Fibroblast of lung (primary cell): ENCODE results near the gene ANP32D. TPM values are rescaled to one million over a fixed set of nuclear protein-coding genes. Genes with fewer than 3 reads are reported as not detected.

ENCODE experiments used
- DNase-seq, 2 donors: peaks; one replicate each; pipeline versions ENCODE4 v3.0.0 to v3.0.0-alpha.2; 2010; ENCODE audit warnings: low read depth in 2 of 2
- H2AFZ ChIP-seq: 2 replicates; pipeline ENCODE4 v1.5.1; 2012; ENCODE audit warnings: low read length, control low read depth, inconsistent platforms
- H3K27ac ChIP-seq: 2 replicates; pipeline ENCODE4 v1.5.1; 2011; ENCODE audit warnings: low read length, control low read depth; ENCODE audit not compliant: insufficient read depth
- H3K27me3 ChIP-seq: 2 replicates; pipeline ENCODE4 v1.5.1; 2011; ENCODE audit warnings: mild to moderate bottlenecking, low read length; ENCODE audit not compliant: control insufficient read depth, insufficient read depth
- H3K36me3 ChIP-seq: 2 replicates; pipeline ENCODE4 v1.5.1; 2011; ENCODE audit warnings: low read length; ENCODE audit not compliant: control insufficient read depth, insufficient read depth
- H3K4me1 ChIP-seq: 2 replicates; pipeline ENCODE4 v1.5.1; 2011; ENCODE audit warnings: low read length; ENCODE audit not compliant: control insufficient read depth, insufficient read depth; ENCODE audit errors: extremely low read depth
- H3K4me2 ChIP-seq: 2 replicates; pipeline ENCODE4 v1.5.1; 2011; ENCODE audit warnings: low read length, control low read depth; ENCODE audit not compliant: insufficient read depth; ENCODE audit errors: extremely low read depth
- H3K4me3 ChIP-seq, 4 experiments: fragments of 200-600 bp in 1 of 4; sonication (generic) in 1 of 4; replicated peaks in 1 of 4; 2 replicates each; pipeline ENCODE4 v1.5.1; 2011 to 2016; ENCODE audit warnings: low read length in 4 of 4, low read depth in 3 of 4, mild to moderate bottlenecking in 3 of 4, control low read depth in 2 of 4, inconsistent platforms in 1 of 4, mixed read lengths in 1 of 4; ENCODE audit not compliant: insufficient read depth in 1 of 4; ENCODE audit errors: control extremely low read depth in 1 of 4
- H3K79me2 ChIP-seq: 2 replicates; pipeline ENCODE4 v1.5.1; 2012; ENCODE audit warnings: mild to moderate bottlenecking, low read length, inconsistent platforms; ENCODE audit not compliant: control insufficient read depth, insufficient read depth
- H3K9ac ChIP-seq: 2 replicates; pipeline ENCODE4 v1.5.1; 2011; ENCODE audit warnings: mild to moderate bottlenecking, low read length, control low read depth; ENCODE audit not compliant: insufficient read depth
- H3K9me3 ChIP-seq: 2 replicates; pipeline ENCODE4 v1.5.1; 2012; ENCODE audit warnings: low read depth, low read length; ENCODE audit not compliant: control insufficient read depth, insufficient read depth
- H4K20me1 ChIP-seq: 2 replicates; pipeline ENCODE4 v1.5.1; 2011; ENCODE audit warnings: low read length; ENCODE audit not compliant: control insufficient read depth, insufficient read depth; ENCODE audit errors: extremely low read depth
- CTCF ChIP-seq, 2 donors: IDR thresholded peaks in 1 of 2; conservative IDR thresholded peaks in 1 of 2; 1 replicate in 1 of 2; 2 replicates in 1 of 2; pipeline ENCODE4 v1.5.1; 2011 to 2012; ENCODE audit warnings: low read length in 2 of 2, control low read depth in 1 of 2, inconsistent platforms in 1 of 2, low read depth in 1 of 2, mild to moderate bottlenecking in 1 of 2
- EZH2 ChIP-seq: IDR thresholded peaks from 2 replicates; pipeline ENCODE4 v1.5.1; 2012; ENCODE audit warnings: low read length, control low read depth, mild to moderate bottlenecking; ENCODE audit errors: missing control alignments
- polyA plus RNA-seq, 2 donors: library from polyadenylated mRNA; depleted of rRNA in 1 of 2; stranded (reverse) in 1 of 2; unstranded in 1 of 2; fragments of >200 nt; gene quantifications; 2 replicates each; pipeline ENCODE4 v1.2.1, GENCODE V29; 2011 to 2012; ENCODE audit warnings: missing spikeins in 1 of 2
- total RNA-seq: library from RNA; depleted of rRNA; stranded (reverse); fragments of >200 nt; gene quantifications from 2 replicates; pipeline ENCODE4 v1.2.1, GENCODE V29; 2014

The ANP32D gene
- total and polyA plus RNA-seq, 2 donors (not counting 1 experiment from before 2014, with no cell fraction given): not detected

DNA sequence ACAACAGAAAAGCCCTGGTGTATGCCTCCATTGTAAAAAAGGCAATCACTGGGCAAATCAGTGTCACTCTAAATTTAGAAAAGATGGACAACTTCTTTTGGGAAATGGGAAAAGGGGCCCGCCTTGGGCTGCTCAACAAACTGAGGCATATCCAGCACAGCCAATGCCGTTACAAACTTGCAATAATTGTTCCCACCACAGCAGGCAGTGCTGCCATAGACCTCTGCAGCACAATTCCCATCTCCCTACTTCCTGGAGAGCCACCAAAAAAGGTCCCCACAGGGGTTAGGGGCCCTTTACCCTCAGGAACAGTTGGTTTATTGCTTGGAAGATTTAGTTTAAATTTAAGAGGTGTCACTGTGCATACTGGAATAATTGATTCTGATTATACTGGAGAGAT lies 36.6 kb downstream of the ANP32D start:
- no peak overlapping the region for H2AFZ ChIP-seq
- no peak overlapping the region for H3K9ac ChIP-seq
- H3K4me3 ChIP-seq: no peak overlapping the region
- H3K9me3 ChIP-seq: no peaks in the 10 kb centered on the region
- no peaks in the 10 kb centered on the region for H3K27me3 ChIP-seq
- no peaks in the 10 kb centered on the region for H3K36me3 ChIP-seq
- H4K20me1 ChIP-seq: no peaks in the 10 kb centered on the region
- TF ChIP-seq EZH2: no peak
- no peak for TF ChIP-seq CTCF (conservative IDR thresholded peaks at IDR 0.05 in 1 of 2, IDR thresholded peaks at IDR 0.05 in 1 of 2; ENCODE audit: low read depth in 1 of 2, low read length in 2 of 2)
- no peaks in the 10 kb centered on the region for H3K4me1 ChIP-seq
- no peak overlapping the region for H3K4me2 ChIP-seq
- H3K27ac ChIP-seq: no peak overlapping the region
- no peak for DNase-seq
- no peaks in the 10 kb centered on the region for H3K79me2 ChIP-seq

DNA sequence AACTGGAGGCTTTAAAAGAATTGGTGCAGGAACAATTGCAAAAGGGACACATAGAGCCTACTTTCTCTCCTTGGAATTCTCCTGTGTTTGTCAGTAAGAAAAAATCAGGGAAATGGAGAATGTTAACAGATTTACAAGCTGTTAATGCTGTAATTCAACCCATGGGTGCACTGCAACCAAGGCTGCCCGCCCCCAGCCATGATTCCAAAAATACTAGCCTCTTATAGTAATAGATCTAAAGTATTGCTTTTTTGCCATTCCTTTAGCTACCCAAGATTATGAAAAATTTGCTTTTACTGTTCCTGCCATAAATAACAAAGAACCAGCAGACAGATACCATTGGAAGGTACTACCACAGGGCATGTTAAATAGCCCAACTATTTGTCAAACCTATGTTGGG lies 37.8 kb downstream of the ANP32D start:
- H3K9ac ChIP-seq: no peak overlapping the region
- no peak overlapping the region for H3K4me3 ChIP-seq
- no peak overlapping the region for H3K27ac ChIP-seq
- no peaks in the 10 kb centered on the region for H3K27me3 ChIP-seq
- TF ChIP-seq EZH2: no peak
- TF ChIP-seq CTCF (conservative IDR thresholded peaks at IDR 0.05 in 1 of 2, IDR thresholded peaks at IDR 0.05 in 1 of 2; ENCODE audit: low read depth in 1 of 2, low read length in 2 of 2): no peak
- no peaks in the 10 kb centered on the region for H3K36me3 ChIP-seq
- no peak for DNase-seq
- no peak overlapping the region for H2AFZ ChIP-seq
- H3K4me2 ChIP-seq: no peak overlapping the region
- H3K9me3 ChIP-seq: no peaks in the 10 kb centered on the region
- no peaks in the 10 kb centered on the region for H3K79me2 ChIP-seq
- no peaks in the 10 kb centered on the region for H3K4me1 ChIP-seq
- no peaks in the 10 kb centered on the region for H4K20me1 ChIP-seq

- no peaks in the 10 kb centered on the region for H4K20me1 ChIP-seq
- no peaks in the 10 kb centered on the region for H3K79me2 ChIP-seq
- H3K27me3 ChIP-seq: no peaks in the 10 kb centered on the region
- no peak overlapping the region for H2AFZ ChIP-seq
- no peak overlapping the region for H3K27ac ChIP-seq
- H3K9me3 ChIP-seq: no peaks in the 10 kb centered on the region
- no peak for DNase-seq
- no peak overlapping the region for H3K4me3 ChIP-seq
- H3K9ac ChIP-seq: no peak overlapping the region
- TF ChIP-seq CTCF (conservative IDR thresholded peaks at IDR 0.05 in 1 of 2, IDR thresholded peaks at IDR 0.05 in 1 of 2; ENCODE audit: low read depth in 1 of 2, low read length in 2 of 2) (no peak), EZH2 (no peak)
- no peaks in the 10 kb centered on the region for H3K4me1 ChIP-seq
- no peak overlapping the region for H3K4me2 ChIP-seq
- no peaks in the 10 kb centered on the region for H3K36me3 ChIP-seq
These were observed 40.5 kb downstream of the ANP32D start for GRCh38 chr12:48512855-48513254.
